ENCODE results near the gene PAWR.

- TF ChIP-seq CTCF (conservative IDR thresholded peaks at IDR 0.05), result no peak
- no peak for TF ChIP-seq ZFX (IDR thresholded peaks at IDR 0.05)
These were observed 20.1 kb upstream of the PAWR start for GRCh38 chr12:79710707-79711483.

Data from C4-2B (cell line).